Measurements from ENCODE around the gene MLLT10.

DNA sequence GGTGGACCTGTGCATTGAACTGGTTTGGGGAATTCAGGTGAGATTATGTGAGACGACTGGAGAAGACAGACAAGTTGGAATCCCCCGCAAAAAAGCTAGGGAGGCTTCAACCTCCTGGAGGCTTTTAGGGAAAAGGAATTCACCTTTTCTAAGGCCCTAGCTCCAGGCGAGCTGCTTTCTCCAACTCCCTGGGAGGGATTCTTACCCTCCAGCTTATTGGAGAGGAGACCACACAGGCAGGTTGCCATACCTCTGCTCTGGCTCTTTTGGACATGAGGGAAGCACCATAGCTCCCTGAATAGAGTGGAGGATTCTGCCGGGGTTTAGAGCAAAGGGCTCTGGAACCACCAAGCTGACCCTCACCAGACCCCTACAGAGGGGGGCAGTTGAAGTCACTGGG, 213.8 kb downstream of the MLLT10 start:
- TF ChIP-seq, protein P1, sequence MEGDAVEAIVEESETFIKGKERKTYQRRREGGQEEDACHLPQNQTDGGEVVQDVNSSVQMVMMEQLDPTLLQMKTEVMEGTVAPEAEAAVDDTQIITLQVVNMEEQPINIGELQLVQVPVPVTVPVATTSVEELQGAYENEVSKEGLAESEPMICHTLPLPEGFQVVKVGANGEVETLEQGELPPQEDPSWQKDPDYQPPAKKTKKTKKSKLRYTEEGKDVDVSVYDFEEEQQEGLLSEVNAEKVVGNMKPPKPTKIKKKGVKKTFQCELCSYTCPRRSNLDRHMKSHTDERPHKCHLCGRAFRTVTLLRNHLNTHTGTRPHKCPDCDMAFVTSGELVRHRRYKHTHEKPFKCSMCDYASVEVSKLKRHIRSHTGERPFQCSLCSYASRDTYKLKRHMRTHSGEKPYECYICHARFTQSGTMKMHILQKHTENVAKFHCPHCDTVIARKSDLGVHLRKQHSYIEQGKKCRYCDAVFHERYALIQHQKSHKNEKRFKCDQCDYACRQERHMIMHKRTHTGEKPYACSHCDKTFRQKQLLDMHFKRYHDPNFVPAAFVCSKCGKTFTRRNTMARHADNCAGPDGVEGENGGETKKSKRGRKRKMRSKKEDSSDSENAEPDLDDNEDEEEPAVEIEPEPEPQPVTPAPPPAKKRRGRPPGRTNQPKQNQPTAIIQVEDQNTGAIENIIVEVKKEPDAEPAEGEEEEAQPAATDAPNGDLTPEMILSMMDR (IDR thresholded peaks at IDR 0.05; ENCODE audit: borderline replicate concordance, extremely low read depth, low read length, poor library complexity, severe bottlenecking), result no peak
- no peak for TF ChIP-seq EZH2 (IDR thresholded peaks at IDR 0.05; ENCODE audit: borderline replicate concordance, low read depth, low read length, severe bottlenecking)

Data from DND-41 (cell line).